Left ventricle myocardium inferior (tissue), 1 donor: Measurements from ENCODE around the gene CRYBG1. TPM values are rescaled to one million over a fixed set of nuclear protein-coding genes. Genes with fewer than 3 reads are reported as not detected.

Experiments used
- DNase-seq: peaks from one replicate; pipeline ENCODE4 v3.0.0-alpha.2; 2020
- H3K27ac ChIP-seq: fragments of 200-600 bp; replicated peaks from 2 replicates; pipeline ENCODE4 v1.8.0; 2021
- H3K27me3 ChIP-seq: fragments of 200-600 bp; 2 replicates; pipeline ENCODE4 v1.8.0; 2021; ENCODE audit warnings: low read depth
- H3K36me3 ChIP-seq: fragments of 200-600 bp; 2 replicates; pipeline ENCODE4 v1.8.0; 2021
- H3K4me1 ChIP-seq: fragments of 200-600 bp; 2 replicates; pipeline ENCODE4 v1.8.0; 2021
- H3K4me3 ChIP-seq: fragments of 200-600 bp; 2 replicates; pipeline ENCODE4 v1.8.0; 2021; ENCODE audit warnings: mild to moderate bottlenecking, moderate library complexity
- H3K9me3 ChIP-seq: fragments of 200-600 bp; replicated peaks from 2 replicates; pipeline ENCODE4 v1.8.0; 2021
- intact Hi-C: fragments of 100-400 bp; cut with micrococcal nuclease; formaldehyde crosslinking; loops from one replicate; pipeline ENCODE4 v1.11.0; 2022
- long read RNA-seq: library from polyadenylated mRNA; unstranded; transcript quantifications from one replicate; pipeline ENCODE4 v2.0.0, GENCODE V29; 2021
- total RNA-seq: library from RNA; stranded (reverse); fragmentation: NEBNext Ultra II Directional; extraction: Animal tissue kit (Norgen Biotek cat#: 25700); gene quantifications from one replicate; pipeline ENCODE4 v1.2.1, GENCODE V29; 2021
- TF ChIP-seq, protein P1 (sequence below): fragments of 200-600 bp; IDR thresholded peaks from 2 replicates; pipeline ENCODE4 v1.8.0; 2021; ENCODE audit warnings: antibody characterized with exemption, mild to moderate bottlenecking, borderline replicate concordance
- donor health status: DM: no; HTN: yes; CAD: no; lungs with severe emphysema.

The CRYBG1 gene, protein sequence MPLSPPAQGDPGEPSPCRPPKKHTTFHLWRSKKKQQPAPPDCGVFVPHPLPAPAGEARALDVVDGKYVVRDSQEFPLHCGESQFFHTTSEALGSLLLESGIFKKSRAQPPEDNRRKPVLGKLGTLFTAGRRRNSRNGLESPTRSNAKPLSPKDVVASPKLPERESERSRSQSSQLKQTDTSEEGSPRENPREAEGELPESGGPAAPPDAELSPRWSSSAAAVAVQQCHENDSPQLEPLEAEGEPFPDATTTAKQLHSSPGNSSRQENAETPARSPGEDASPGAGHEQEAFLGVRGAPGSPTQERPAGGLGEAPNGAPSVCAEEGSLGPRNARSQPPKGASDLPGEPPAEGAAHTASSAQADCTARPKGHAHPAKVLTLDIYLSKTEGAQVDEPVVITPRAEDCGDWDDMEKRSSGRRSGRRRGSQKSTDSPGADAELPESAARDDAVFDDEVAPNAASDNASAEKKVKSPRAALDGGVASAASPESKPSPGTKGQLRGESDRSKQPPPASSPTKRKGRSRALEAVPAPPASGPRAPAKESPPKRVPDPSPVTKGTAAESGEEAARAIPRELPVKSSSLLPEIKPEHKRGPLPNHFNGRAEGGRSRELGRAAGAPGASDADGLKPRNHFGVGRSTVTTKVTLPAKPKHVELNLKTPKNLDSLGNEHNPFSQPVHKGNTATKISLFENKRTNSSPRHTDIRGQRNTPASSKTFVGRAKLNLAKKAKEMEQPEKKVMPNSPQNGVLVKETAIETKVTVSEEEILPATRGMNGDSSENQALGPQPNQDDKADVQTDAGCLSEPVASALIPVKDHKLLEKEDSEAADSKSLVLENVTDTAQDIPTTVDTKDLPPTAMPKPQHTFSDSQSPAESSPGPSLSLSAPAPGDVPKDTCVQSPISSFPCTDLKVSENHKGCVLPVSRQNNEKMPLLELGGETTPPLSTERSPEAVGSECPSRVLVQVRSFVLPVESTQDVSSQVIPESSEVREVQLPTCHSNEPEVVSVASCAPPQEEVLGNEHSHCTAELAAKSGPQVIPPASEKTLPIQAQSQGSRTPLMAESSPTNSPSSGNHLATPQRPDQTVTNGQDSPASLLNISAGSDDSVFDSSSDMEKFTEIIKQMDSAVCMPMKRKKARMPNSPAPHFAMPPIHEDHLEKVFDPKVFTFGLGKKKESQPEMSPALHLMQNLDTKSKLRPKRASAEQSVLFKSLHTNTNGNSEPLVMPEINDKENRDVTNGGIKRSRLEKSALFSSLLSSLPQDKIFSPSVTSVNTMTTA (N-terminal part only)
- total RNA-seq, result 1.3 TPM
- long read RNA-seq, partial matches to known transcripts, result 1 of 2 reads
- long read RNA-seq, other reads (novel, unspliced or antisense), result 1 of 2 reads

DNA sequence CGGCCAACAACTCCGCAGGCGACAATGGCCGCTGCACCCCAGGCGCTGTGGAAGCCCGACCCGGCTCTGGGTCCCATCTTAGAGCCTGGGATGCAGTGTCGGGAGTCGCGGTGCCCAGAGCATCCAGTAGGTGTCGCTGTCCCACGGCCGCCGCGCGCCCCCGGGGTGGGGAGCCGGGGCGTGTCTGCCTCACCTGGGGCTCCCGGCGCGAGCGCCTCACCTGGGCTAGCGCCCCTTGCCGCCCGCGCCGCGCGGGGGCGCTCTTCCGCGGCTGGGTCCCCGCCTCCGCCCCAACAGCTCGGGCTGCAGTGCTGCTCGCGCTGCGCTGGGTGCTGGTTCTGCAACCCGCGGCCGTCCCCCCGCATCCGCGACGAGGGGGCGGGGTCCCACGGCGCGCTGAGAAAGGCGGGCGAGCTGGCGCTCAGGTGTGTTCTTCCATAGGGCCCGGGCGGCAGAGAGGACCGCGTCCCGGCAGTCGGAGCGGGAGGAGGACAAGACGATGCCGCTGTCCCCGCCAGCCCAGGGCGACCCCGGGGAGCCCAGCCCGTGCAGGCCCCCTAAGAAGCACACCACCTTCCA lies at the start of gene CRYBG1:
CRYBG1 (plus strand) TSS at position 308 of the 579 bp plus-strand sequence; CDS start at position 500, 192 bp downstream.
- intact Hi-C loops, result no loop called here
- DNase-seq, result peak; percentile 25
- H3K27ac ChIP-seq, result no peak within 1 kb of the TSS
- peaks cover 82% of the 10 kb centered on the region for H3K27me3 ChIP-seq
- peaks cover 13% of the 10 kb centered on the region for H3K4me1 ChIP-seq
- peak within 1 kb of the TSS; percentile 60 for H3K4me3 ChIP-seq
- no peaks in the 10 kb centered on the region for H3K36me3 ChIP-seq
- H3K9me3 ChIP-seq, result no peaks in the 10 kb centered on the region
- TF ChIP-seq, protein P1, sequence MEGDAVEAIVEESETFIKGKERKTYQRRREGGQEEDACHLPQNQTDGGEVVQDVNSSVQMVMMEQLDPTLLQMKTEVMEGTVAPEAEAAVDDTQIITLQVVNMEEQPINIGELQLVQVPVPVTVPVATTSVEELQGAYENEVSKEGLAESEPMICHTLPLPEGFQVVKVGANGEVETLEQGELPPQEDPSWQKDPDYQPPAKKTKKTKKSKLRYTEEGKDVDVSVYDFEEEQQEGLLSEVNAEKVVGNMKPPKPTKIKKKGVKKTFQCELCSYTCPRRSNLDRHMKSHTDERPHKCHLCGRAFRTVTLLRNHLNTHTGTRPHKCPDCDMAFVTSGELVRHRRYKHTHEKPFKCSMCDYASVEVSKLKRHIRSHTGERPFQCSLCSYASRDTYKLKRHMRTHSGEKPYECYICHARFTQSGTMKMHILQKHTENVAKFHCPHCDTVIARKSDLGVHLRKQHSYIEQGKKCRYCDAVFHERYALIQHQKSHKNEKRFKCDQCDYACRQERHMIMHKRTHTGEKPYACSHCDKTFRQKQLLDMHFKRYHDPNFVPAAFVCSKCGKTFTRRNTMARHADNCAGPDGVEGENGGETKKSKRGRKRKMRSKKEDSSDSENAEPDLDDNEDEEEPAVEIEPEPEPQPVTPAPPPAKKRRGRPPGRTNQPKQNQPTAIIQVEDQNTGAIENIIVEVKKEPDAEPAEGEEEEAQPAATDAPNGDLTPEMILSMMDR, result peak; percentile 83

DNA sequence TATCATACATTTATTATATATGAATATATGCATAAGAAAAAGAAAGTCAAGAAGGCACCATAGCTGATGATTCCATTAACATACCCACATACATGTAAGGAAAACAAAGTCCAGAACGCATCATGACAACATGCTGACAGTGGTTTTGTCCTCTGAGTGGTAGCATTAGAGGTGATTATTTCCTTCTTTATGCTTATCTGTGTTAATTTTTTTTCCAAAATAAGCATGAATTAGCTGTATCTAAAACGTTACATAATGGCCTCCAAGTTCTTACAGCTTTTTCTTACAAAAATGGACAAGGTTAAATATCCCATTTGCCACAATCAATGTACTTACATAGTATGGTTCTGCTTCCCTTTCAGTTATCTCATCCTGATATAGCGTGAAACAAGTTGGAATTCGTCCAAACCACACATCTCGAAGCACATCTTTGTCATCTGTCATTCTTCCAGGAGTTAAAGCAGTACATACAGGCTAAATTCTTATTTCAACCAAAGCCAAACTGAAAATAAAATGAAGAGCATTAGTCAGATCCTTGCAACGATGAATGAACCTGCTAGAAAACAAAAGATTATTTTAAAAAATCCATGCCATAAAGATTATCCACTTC lies 44.6 kb upstream of the CRYBG1 start:
- Histone ChIP-seq H3K4me1 (peaks cover 48% of the 10 kb centered on the region), H3K27me3 (no peaks in the 10 kb centered on the region), H3K27ac (no peak overlapping the region), H3K4me3 (no peak overlapping the region), H3K9me3 (no peaks in the 10 kb centered on the region), H3K36me3 (peaks cover 21% of the 10 kb centered on the region)
- intact Hi-C loops, result no loop called here
- no peak for DNase-seq
- TF ChIP-seq, protein P1, result no peak

DNA sequence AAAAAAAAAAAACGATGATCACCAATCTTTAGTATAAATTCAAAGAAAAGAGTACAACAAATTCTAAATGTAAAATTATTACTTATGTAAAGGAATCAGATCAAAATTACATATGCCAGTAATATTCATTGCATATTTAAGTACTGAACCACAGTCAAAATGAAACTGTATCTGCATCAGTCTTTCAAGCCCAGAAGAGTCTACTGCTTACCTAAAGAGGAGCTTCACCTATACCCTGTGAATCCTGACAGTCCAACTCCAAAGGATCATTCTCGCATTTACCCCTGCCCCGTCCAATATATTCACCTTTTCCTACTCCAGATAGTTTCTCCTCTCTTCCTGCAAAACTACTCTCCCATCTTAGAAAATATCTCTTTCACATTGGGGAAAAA lies 44.1 kb upstream of the CRYBG1 start:
- TF ChIP-seq, protein P1, result no peak

DNA sequence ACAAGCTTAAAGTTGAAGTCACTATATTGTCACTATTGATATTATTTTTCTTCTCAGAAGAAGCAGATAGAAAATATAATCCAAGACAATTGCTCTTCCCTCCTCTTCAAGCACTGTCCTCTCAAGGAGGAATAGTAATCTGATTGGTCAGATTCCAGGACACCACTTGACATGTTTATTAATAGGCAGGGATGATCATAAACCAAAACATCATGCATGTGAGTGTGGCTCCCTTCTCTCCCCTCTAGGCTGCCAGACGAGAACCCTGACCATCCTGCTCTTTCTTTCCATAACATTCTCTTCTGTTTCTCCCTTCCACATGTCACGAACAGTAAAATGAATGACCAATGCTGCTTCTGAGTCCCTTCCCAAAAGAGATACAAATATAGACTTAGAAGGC lies 42.5 kb upstream of the CRYBG1 start:
- no peak overlapping the region for H3K4me3 ChIP-seq
- intact Hi-C loops, result no loop called here
- no peaks in the 10 kb centered on the region for H3K27me3 ChIP-seq
- H3K27ac ChIP-seq, result no peak overlapping the region
- H3K9me3 ChIP-seq, result no peaks in the 10 kb centered on the region
- DNase-seq, result no peak
- TF ChIP-seq, protein P1, result no peak
- H3K4me1 ChIP-seq, result peaks cover 48% of the 10 kb centered on the region
- peaks cover 21% of the 10 kb centered on the region for H3K36me3 ChIP-seq

More for the DNA sequence above, 44.1 kb upstream of the CRYBG1 start:
- H3K4me1 ChIP-seq, result peaks cover 48% of the 10 kb centered on the region
- H3K4me3 ChIP-seq, result no peak overlapping the region
- intact Hi-C loops, result no loop called here
- no peaks in the 10 kb centered on the region for H3K9me3 ChIP-seq
- no peak overlapping the region for H3K27ac ChIP-seq
- no peak for DNase-seq
- no peaks in the 10 kb centered on the region for H3K27me3 ChIP-seq
- H3K36me3 ChIP-seq, result peaks cover 21% of the 10 kb centered on the region
